GM12872 (cell line): ENCODE measurements around the gene ZNF79.

Experiments used
- CTCF ChIP-seq: IDR thresholded peaks from 3 replicates; pipeline ENCODE4 v1.5.1; 2011; ENCODE audit warnings: low read depth, mild to moderate bottlenecking, low read length, moderate library complexity; ENCODE audit not compliant: insufficient read depth

Gene ZNF79

GRCh38 chr9:127399736-127400269, 24.4 kb upstream of the ZNF79 start:
- no peak for TF ChIP-seq CTCF

GRCh38 chr9:127402401-127403090, 21.6 kb upstream of the ZNF79 start:
- TF ChIP-seq CTCF: no peak

- TF ChIP-seq CTCF: no peak
These were observed 20.5 kb upstream of the ZNF79 start for GRCh38 chr9:127403507-127404192.

- TF ChIP-seq CTCF: no peak
These were observed 19.6 kb upstream of the ZNF79 start for GRCh38 chr9:127404631-127405030.

- no peak for TF ChIP-seq CTCF
These were observed 18.6 kb upstream of the ZNF79 start for GRCh38 chr9:127405344-127406125.

- no peak for TF ChIP-seq CTCF
These were observed 17.2 kb upstream of the ZNF79 start for GRCh38 chr9:127406799-127407491.

GRCh38 chr9:127407492-127407843, 16.7 kb upstream of the ZNF79 start:
- no peak for TF ChIP-seq CTCF
